ENCODE data around the gene HS3ST3B1.

- TF ChIP-seq CTCF (IDR thresholded peaks at IDR 0.05) (no peak), POLR2A (IDR thresholded peaks at IDR 0.05) (no peak)
Measured at GRCh38 chr17:14317383-14317782, 16.5 kb downstream of the HS3ST3B1 start.

All from ovary (tissue), 3 donors.